Stimulated activated CD8-positive, alpha-beta memory T cell treated with anti-CD3 and anti-CD28 coated beads, Interleukin-15, amount 100 ng/mL, for 4 hours (primary cell): ENCODE data around the gene CFAP410.
"Not testable (repeated sequence)": the region's sequence is repeated elsewhere in the genome, so short reads cannot be mapped to it uniquely, and the experiment has no call there.

Experiments
- DNase-seq, 2 donors: peaks; one replicate each; pipeline ENCODE4 v3.0.0-alpha.2; 2020; ENCODE audit warnings: low read depth in 2 of 2

CFAP410 gene

DNA sequence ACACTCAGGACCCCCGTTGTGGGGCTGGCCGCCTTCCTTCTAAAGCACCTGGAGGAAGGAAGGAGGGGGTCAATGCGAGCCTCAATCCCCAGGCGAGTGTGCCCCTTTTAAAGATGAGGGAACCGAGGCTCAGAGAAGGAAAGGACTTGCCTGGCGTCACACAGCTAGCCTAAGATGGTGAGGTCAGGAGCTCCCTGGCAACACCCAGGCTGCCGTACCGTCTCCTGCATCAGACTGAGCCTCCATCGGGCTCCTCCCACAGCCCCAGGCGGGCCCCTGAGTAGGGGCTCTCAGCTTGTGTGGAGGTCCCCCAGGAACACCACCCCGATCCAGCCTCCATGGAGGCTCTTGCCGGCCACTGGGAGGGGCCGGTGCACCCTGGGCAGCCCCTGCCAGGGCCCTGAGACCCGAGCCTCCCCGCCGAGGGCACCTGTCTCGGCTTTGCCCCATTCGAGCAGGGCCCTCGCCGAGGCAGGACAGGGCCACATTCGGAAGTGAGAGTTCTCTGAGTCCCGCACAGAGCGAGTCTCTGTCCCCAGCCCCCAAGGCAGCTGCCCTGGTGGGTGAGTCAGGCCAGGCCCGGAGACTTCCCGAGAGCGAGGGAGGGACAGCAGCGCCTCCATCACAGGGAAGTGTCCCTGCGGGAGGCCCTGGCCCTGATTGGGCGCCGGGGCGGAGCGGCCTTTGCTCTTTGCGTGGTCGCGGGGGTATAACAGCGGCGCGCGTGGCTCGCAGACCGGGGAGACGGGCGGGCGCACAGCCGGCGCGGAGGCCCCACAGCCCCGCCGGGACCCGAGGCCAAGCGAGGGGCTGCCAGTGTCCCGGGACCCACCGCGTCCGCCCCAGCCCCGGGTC lies 53.8 kb downstream of the CFAP410 start, which contains the start of gene AIRE:
Gene AIRE, plus strand, starts transcription at position 739 of the 855 bp plus-strand sequence. CDS start 131 bp downstream, outside the sequence.
- DNase-seq, result no peak

DNA sequence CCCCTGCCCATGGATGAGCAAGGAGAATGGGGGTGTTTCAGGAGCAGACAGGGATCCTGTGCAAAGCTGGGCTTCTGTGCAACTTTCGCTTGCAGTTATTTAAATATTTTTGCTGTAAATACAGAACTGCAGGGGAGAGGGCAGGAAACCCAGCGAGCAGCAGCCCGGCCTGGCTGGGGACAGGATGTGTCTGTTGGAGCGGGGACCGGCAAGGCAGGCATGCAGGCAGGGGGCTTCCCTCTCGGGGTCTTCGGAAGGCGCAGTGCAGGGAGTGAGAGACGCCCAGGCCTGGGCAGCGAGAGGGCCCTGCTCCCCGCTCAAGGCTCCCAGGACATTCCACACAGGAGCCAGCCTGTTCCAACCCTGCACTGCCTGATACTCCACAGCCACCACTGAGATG lies 55.2 kb downstream of the CFAP410 start:
- DNase-seq, result no peak

DNA sequence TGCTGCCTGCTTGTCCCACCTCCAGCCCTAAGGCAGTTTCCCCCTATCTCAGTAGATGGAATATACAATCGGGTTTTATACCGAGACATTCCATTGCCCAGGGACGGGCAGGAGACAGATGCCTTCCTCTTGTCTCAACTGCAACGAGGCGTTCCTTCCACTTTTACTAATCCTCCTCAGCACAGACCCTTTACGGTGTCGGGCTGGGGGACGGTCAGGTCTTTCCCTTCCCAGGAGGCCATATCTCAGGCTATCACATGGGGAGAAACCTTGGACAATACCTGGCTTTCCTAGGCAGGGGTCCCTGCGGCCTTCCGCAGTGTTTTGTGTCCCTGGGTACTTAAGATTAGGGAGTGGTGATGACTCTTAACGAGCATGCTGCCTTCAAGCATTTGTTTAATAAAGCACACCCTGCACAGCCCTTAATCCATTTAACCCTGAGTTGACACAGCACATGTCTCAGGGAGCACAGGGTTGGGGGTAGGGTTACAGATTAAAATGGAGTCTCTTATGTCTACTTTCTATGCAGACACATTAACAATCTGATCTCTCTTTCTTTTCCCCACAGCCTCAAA lies 55.9 kb downstream of the CFAP410 start:
- not testable (repeated sequence) for DNase-seq

DNA sequence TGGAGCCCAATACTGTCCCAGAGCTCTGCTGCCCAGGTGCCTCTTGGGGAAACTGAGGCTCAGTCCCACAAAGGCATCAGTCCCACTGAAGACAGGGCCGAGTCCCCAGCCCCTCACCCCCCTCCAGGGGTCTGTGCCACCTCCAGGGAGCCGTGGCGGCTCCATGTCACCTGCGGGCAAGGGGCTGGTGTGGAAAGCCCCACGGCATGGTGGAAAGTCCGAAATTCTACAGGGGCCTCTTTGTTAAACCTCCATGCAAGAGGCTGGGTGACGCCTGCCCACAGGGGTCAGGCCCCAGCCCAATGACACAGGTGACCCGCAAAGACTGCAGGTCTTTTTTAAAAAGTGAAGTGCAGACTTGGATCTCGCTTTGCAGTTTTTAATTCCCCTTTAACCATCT lies 56.8 kb downstream of the CFAP410 start:
- no peak for DNase-seq

DNA sequence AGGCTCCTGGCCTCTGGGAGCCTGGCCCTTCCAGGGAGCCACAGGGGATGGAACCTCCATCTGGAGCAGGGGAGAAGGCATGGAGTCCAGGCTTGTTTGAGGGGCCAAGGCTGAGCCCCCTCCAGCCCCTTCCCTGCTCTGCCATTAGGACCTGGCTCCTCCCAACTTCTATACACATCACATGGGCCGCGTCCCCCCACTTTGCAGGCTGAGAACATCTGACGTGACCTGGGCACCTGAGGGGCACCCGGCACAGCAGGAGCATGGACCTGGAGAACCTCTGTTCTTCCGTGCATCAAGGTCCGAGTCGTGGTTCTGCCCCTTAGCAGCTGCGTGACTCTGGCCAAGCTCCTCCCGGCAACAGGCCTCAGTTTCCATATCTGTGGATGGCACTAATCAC lies 57.4 kb downstream of the CFAP410 start:
- DNase-seq, result no peak

DNA sequence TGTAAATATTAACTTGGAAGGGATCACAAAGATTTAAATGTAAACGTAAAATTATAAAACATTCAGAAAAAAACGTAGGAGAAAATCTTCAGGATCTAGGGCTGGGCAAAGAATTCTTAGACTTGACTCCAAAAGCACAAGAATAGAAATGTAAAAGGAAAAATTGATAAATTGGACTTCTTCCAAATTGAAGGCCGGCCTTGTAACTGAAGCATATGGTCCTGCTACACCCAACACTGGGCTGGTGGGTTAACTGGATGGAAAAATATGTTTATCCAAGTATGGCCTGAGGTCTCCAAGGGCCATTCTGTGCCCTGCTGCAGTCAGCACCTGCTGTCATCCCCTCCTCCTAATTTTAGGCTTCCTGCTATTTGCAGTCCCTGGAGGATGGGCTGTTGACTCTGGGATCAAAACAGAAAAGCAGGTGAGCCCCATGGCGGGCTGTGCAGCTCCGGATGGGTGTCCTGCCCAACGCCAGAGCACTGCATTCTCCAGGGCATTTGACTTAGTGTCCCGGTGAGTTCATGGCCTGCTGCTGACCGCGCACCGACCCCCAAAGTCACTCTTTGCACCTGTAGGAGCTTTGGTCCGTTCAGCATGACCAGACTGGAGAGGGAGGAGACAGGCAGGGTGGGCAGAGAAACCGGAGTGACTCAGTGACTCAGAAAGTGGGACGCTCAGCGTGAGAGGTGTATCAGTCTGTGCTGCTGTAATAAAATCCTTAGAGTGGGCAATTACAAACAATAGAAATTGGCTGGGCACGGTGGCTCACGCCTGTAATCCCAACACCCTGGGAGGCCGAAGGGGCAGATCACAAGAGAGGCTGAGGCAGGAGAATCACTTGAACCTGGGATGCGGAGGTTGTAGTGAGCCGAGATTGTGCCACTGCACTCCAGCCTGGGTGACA lies 59.6 kb downstream of the CFAP410 start:
- no peak for DNase-seq
